ENCODE data around the gene TESK1. TPM values are rescaled to one million over a fixed set of nuclear protein-coding genes. Genes with fewer than 3 reads are reported as not detected.

Gene TESK1
- total and polyA plus RNA-seq, 2 donors (not counting 1 experiment from before 2014, with no cell fraction given), result 43.8 to 94.1 TPM

- H3K27me3 Mint-ChIP-seq, result no peaks in the 10 kb centered on the region
- H3K9me3 Mint-ChIP-seq (ENCODE audit: insufficient read depth), result no peaks in the 10 kb centered on the region
- H3K9me3 ChIP-seq (ENCODE audit: control extremely low read depth in 1 of 3, control insufficient read depth in 2 of 3, insufficient read depth in 1 of 3, low read length in 2 of 3), result no peaks in the 10 kb centered on the region
- ChIA-PET CTCF (interaction anchor here (1.5 kb wide), 1 partner anchor 7 kb away, joined by 3 read pairs; no protein-coding TSS in a partner anchor), POLR2A (no interaction called here)
- H4K20me1 ChIP-seq (ENCODE audit: control insufficient read depth, insufficient read depth, low read length, poor library complexity, severe bottlenecking), result no peaks in the 10 kb centered on the region
- H3K79me2 ChIP-seq (ENCODE audit: control insufficient read depth, insufficient read depth, low read length), result no peaks in the 10 kb centered on the region
- no peak overlapping the region for H3K27ac Mint-ChIP-seq
- no peak overlapping the region for H3K4me3 ChIP-seq (ENCODE audit: control extremely low read depth in 1 of 5, extremely low read depth in 1 of 5, insufficient read depth in 1 of 5, low read depth in 2 of 5, low read length in 4 of 5)
- peaks cover 7% of the 10 kb centered on the region for H3K4me1 Mint-ChIP-seq
- WGBS (ENCODE audit: insufficient coverage), result 94% methylated on average over 18 of the region's 24 CpGs
- no peak overlapping the region for H3K4me2 ChIP-seq (replicated peaks; ENCODE audit: low read depth, low read length, poor library complexity, severe bottlenecking)
- intact Hi-C loops (cut with micrococcal nuclease), result no loop called here
- no peaks in the 10 kb centered on the region for H3K36me3 ChIP-seq (replicated peaks in 1 of 2; ENCODE audit: control extremely low read depth in 1 of 2, control insufficient read depth in 1 of 2, extremely low read depth in 1 of 2, insufficient read depth in 2 of 2, low read length in 1 of 2)
- peaks cover 4 to 5% of the 10 kb centered on the region in 2 donors for H3K4me1 ChIP-seq (ENCODE audit: control insufficient read depth in 2 of 2, insufficient read depth in 2 of 2, low read length in 2 of 2)
- no peaks in the 10 kb centered on the region for H3K27me3 ChIP-seq (replicated peaks in 1 of 4; ENCODE audit: control extremely low read depth in 1 of 4, control insufficient read depth in 3 of 4, insufficient read depth in 4 of 4, low read length in 3 of 4)
- no peak overlapping the region for H3K4me3 Mint-ChIP-seq
- no peak for ATAC-seq (ENCODE audit: low read depth)
- H2AFZ ChIP-seq (ENCODE audit: insufficient read depth, low read depth, low read length, poor library complexity, severe bottlenecking), result no peak overlapping the region
- TF ChIP-seq EZH2 (IDR thresholded peaks at IDR 0.05; ENCODE audit: borderline replicate concordance, insufficient read depth, low read depth, low read length, poor library complexity, severe bottlenecking) (no peak), CTCF (IDR thresholded peaks at IDR 0.05) (no peak)
- no peak overlapping the region for H3K9ac ChIP-seq (ENCODE audit: low read length)
- DNase-seq, result no peak
- H3K27ac ChIP-seq (ENCODE audit: low read length in 2 of 2), result no peak overlapping the region
Observed at GRCh38 chr9:35560625-35561337, 44.3 kb upstream of the TESK1 start.

DNA sequence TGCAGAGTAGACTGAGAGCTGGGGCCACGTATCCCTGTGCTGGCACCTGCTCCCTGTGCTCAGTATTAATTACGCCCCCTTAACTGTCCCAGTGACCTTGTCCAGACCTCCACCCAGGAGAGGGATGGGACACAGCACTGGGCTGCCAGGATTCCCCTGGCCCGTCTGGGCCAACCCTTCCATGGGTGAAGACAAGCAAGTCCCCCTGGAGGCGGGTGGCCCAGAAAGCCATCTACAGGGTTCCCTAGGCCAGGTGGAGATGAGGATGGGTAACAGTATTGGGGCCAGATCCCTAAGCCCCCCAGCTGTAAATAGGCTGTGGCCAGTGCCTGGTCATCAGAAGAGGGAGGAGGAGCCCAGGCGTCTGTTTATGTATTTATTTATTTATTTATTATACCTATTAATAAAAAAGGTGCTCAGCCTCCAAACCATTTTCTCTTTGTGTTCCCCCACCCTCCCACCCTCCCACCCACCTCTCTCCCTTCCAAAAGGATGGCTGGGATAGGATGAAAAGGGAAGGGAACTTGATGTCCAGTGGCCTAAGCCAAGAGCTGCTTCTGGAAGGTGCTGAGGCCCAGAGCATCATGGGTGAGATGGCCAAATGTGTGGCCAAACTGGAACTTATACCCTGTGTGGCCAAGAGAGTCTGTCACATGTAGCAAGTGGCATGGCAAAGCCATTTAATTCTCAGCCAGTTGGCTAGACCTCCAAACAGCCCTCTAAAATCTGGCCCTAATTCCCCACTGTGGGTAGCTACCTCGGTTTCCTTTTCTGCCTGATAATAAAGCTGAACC, 43.4 kb upstream of the TESK1 start:
- Histone ChIP-seq H3K27ac (ENCODE audit: low read length in 2 of 2) (no peak overlapping the region), H3K4me3 (ENCODE audit: control extremely low read depth in 1 of 5, extremely low read depth in 1 of 5, insufficient read depth in 1 of 5, low read depth in 2 of 5, low read length in 4 of 5) (no peak overlapping the region), H2AFZ (ENCODE audit: insufficient read depth, low read depth, low read length, poor library complexity, severe bottlenecking) (no peak overlapping the region), H3K79me2 (ENCODE audit: control insufficient read depth, insufficient read depth, low read length) (no peaks in the 10 kb centered on the region), H3K4me1 (ENCODE audit: control insufficient read depth in 2 of 2, insufficient read depth in 2 of 2, low read length in 2 of 2) (peaks cover 4 to 5% of the 10 kb centered on the region in 2 donors), H3K27me3 (replicated peaks in 1 of 4; ENCODE audit: control extremely low read depth in 1 of 4, control insufficient read depth in 3 of 4, insufficient read depth in 4 of 4, low read length in 3 of 4) (no peaks in the 10 kb centered on the region), H3K4me2 (replicated peaks; ENCODE audit: low read depth, low read length, poor library complexity, severe bottlenecking) (no peak overlapping the region), H3K9me3 (ENCODE audit: control extremely low read depth in 1 of 3, control insufficient read depth in 2 of 3, insufficient read depth in 1 of 3, low read length in 2 of 3) (no peaks in the 10 kb centered on the region), H3K36me3 (replicated peaks in 1 of 2; ENCODE audit: control extremely low read depth in 1 of 2, control insufficient read depth in 1 of 2, extremely low read depth in 1 of 2, insufficient read depth in 2 of 2, low read length in 1 of 2) (no peaks in the 10 kb centered on the region), H4K20me1 (ENCODE audit: control insufficient read depth, insufficient read depth, low read length, poor library complexity, severe bottlenecking) (no peaks in the 10 kb centered on the region), H3K9ac (ENCODE audit: low read length) (no peak overlapping the region)
- ChIA-PET POLR2A (no interaction called here), CTCF (interaction anchor here (1.5 kb wide), 1 partner anchor 8 kb away, joined by 3 read pairs; no protein-coding TSS in a partner anchor)
- no peaks in the 10 kb centered on the region for H3K27me3 Mint-ChIP-seq
- no peak for ATAC-seq (ENCODE audit: low read depth)
- H3K4me3 Mint-ChIP-seq, result no peak overlapping the region
- DNase-seq, result no peak
- 89% methylated on average over 5 of the region's 6 CpGs for WGBS (ENCODE audit: insufficient coverage)
- no peak overlapping the region for H3K27ac Mint-ChIP-seq
- intact Hi-C loops (cut with micrococcal nuclease), result no loop called here
- H3K9me3 Mint-ChIP-seq (ENCODE audit: insufficient read depth), result no peaks in the 10 kb centered on the region
- TF ChIP-seq CTCF (IDR thresholded peaks at IDR 0.05) (no peak), EZH2 (IDR thresholded peaks at IDR 0.05; ENCODE audit: borderline replicate concordance, insufficient read depth, low read depth, low read length, poor library complexity, severe bottlenecking) (no peak)
- peaks cover 7% of the 10 kb centered on the region for H3K4me1 Mint-ChIP-seq

All from B cell (primary cell).